GM12878 (cell line): ENCODE results near the gene PKNOX1. TPM values are rescaled to one million over a fixed set of nuclear protein-coding genes. Genes with fewer than 3 reads are reported as not detected.

Source experiments
- ATAC-seq: fragments of 200-7000 bp; cut with Tn5 transposase; 3 replicates; pipeline ENCODE4 v1.9.1; 2020; ENCODE audit warnings: mild to moderate bottlenecking, moderate library complexity
- BruUV-seq: library from RNA; stranded (reverse); fragments of 400-500 nt; replicated peaks from 2 replicates; lab custom pipeline; 2021; lab: Mats Ljungman, UMichigan
- CTCF ChIA-PET: fragments of 300-600 bp; sonication (Branson Sonifier 250); formaldehyde crosslinking; extraction: SDS; loops from one replicate; lab custom pipeline; 2021; ENCODE audit warnings: inconsistent platforms; lab: Yijun Ruan, JAX
- POLR2A ChIA-PET: fragments of 350-600 bp; formaldehyde crosslinking; extraction: SDS; loops from one replicate; lab custom pipeline; 2021; ENCODE audit warnings: inconsistent platforms; lab: Charles Lee
- RAD21 ChIA-PET: fragments of 300-600 bp; sonication (Branson Sonifier 250); formaldehyde crosslinking; loops from one replicate; lab custom pipeline; 2023; ENCODE audit warnings: antibody characterized with exemption; ENCODE audit not compliant: unreplicated experiment; lab: Charles Lee
- SMC1A ChIA-PET: fragments of 300-600 bp; sonication (Branson Sonifier 250); formaldehyde crosslinking; loops from one replicate; lab custom pipeline; 2023; ENCODE audit not compliant: unreplicated experiment, uncharacterized antibody; lab: Charles Lee
- DNase-seq: peaks from one replicate; pipeline ENCODE4 v3.0.0-alpha.2; 2011; ENCODE audit warnings: low read depth, low spot score
- FAIRE-seq: peaks from 3 replicates; lab custom pipeline; 2011; peaks lifted over from hg19 to GRCh38; lab: Jason Lieb, UNC
- H2AFZ ChIP-seq: 2 replicates; pipeline ENCODE4 v1.6.0; 2011; ENCODE audit warnings: low read depth, low read length, control low read depth; ENCODE audit not compliant: control insufficient read depth
- H3K27ac ChIP-seq: 2 replicates; pipeline ENCODE4 v1.5.1; 2011; ENCODE audit warnings: control low read depth; ENCODE audit not compliant: control insufficient read depth, insufficient read depth
- H3K27me3 ChIP-seq, 2 experiments: replicated peaks in 1 of 2; 2 replicates each; pipeline versions ENCODE4 v1.6.0 to v1.6.1; 2011; ENCODE audit warnings: low read length in 1 of 2; ENCODE audit not compliant: control insufficient read depth in 2 of 2, insufficient read depth in 2 of 2
- H3K36me3 ChIP-seq, 2 experiments: 2 replicates each; pipeline ENCODE4 v1.5.1; 2011; ENCODE audit warnings: low read length in 1 of 2; ENCODE audit not compliant: control insufficient read depth in 2 of 2, insufficient read depth in 2 of 2
- H3K4me1 ChIP-seq: 2 replicates; pipeline ENCODE4 v1.6.1; 2011; ENCODE audit warnings: mild to moderate bottlenecking, low read length, moderate library complexity, mixed read lengths; ENCODE audit not compliant: control insufficient read depth, insufficient read depth
- H3K4me2 ChIP-seq: 2 replicates; pipeline ENCODE4 v1.6.0; 2011; ENCODE audit warnings: control low read depth; ENCODE audit not compliant: control insufficient read depth, insufficient read depth
- H3K4me3 ChIP-seq: fragments of 200-600 bp; sonication (generic); 2 replicates; pipeline ENCODE4 v1.5.1; 2016
- H3K79me2 ChIP-seq: 2 replicates; pipeline ENCODE4 v1.6.0; 2011; ENCODE audit warnings: low read length; ENCODE audit not compliant: control insufficient read depth, insufficient read depth
- H3K9ac ChIP-seq: 2 replicates; pipeline ENCODE4 v1.8.0; 2011; ENCODE audit warnings: low read length, control low read depth, mixed read lengths; ENCODE audit not compliant: control insufficient read depth, insufficient read depth
- H3K9me3 ChIP-seq: replicated peaks from 3 replicates; pipeline ENCODE4 v1.5.1; 2011; ENCODE audit warnings: mild to moderate bottlenecking, low read length; ENCODE audit not compliant: control insufficient read depth, insufficient read depth
- H4K20me1 ChIP-seq: 2 replicates; pipeline ENCODE4 v1.6.0; 2011; ENCODE audit not compliant: control insufficient read depth, insufficient read depth
- ATF7 ChIP-seq: fragments of 450-650 bp; IDR thresholded peaks from 2 replicates; pipeline ENCODE4 v1.6.1; 2016; ENCODE audit warnings: low read depth, mild to moderate bottlenecking
- BCL11A ChIP-seq: IDR thresholded peaks from 2 replicates; pipeline ENCODE4 v1.6.1; 2011; ENCODE audit warnings: low read depth, low read length
- CBX5 ChIP-seq: sonication (generic); IDR thresholded peaks from 2 replicates; pipeline ENCODE4 v1.6.1; 2016; ENCODE audit warnings: low read depth, moderate library complexity, mild to moderate bottlenecking, inconsistent platforms
- CEBPZ ChIP-seq: fragments of 150-350 bp; IDR thresholded peaks from 2 replicates; pipeline ENCODE4 v1.6.1; 2016; ENCODE audit warnings: low read depth, low read length
- MTA3 ChIP-seq: IDR thresholded peaks from 2 replicates; pipeline ENCODE4 v1.6.1; 2012; ENCODE audit warnings: low read length, inconsistent platforms, borderline replicate concordance
- NBN ChIP-seq: fragments of 450-650 bp; IDR thresholded peaks from 2 replicates; pipeline ENCODE4 v1.6.1; 2016
- NFYB ChIP-seq: IDR thresholded peaks from 2 replicates; pipeline ENCODE4 v1.6.1; 2011; ENCODE audit warnings: low read depth, mild to moderate bottlenecking, low read length, improper control_type of control experiment, moderate library complexity; ENCODE audit not compliant: insufficient read depth
- NR2C2 ChIP-seq: IDR thresholded peaks from 2 replicates; pipeline ENCODE4 v1.6.1; 2011; ENCODE audit warnings: borderline replicate concordance, low read depth; ENCODE audit not compliant: control insufficient read depth, insufficient read length
- RAD51 ChIP-seq: fragments of 450-650 bp; IDR thresholded peaks from 2 replicates; pipeline ENCODE4 v1.6.1; 2016; ENCODE audit warnings: moderate library complexity, mild to moderate bottlenecking, inconsistent platforms
- SMAD5 ChIP-seq: IDR thresholded peaks from 2 replicates; pipeline ENCODE4 v1.6.1; 2016; ENCODE audit warnings: antibody characterized with exemption, low read depth
- SMC3 ChIP-seq: IDR thresholded peaks from 2 replicates; pipeline ENCODE4 v1.6.1; 2011; ENCODE audit warnings: low read length, improper control_type of control experiment, borderline replicate concordance
- ZNF384 ChIP-seq: IDR thresholded peaks from 2 replicates; pipeline ENCODE4 v1.6.1; 2012; ENCODE audit warnings: low read depth, mild to moderate bottlenecking, low read length, improper control_type of control experiment, borderline replicate concordance
- ZSCAN29 ChIP-seq: fragments of 450-650 bp; IDR thresholded peaks from 2 replicates; pipeline ENCODE4 v1.6.1; 2017; ENCODE audit warnings: mild to moderate bottlenecking, moderate library complexity
- WGBS: methylation state at CpG from one replicate; pipeline ENCODE4 v1.1.6; 2016; ENCODE audit warnings: low lambda C conversion rate; ENCODE audit not compliant: insufficient replicate concordance, insufficient coverage; ENCODE audit errors: missing lambda C conversion rate; 5-methylcytosine and 5-hydroxymethylcytosine counted together
- in situ Hi-C: fragments of 300-500 bp; cut with MboI; formaldehyde crosslinking; loops from 9 replicates; pipeline ENCODE4 v1.14.3; 2018; ENCODE audit warnings: mixed read lengths
- intact Hi-C: fragments of 100-400 bp; cut with micrococcal nuclease; formaldehyde crosslinking; loops from one replicate; pipeline ENCODE4 v1.14.2; 2022; ENCODE audit not compliant: unreplicated experiment
- polyA plus RNA-seq, 11 experiments: library from polyadenylated mRNA; depleted of rRNA in 4 of 11; unstranded in 6 of 11; stranded (reverse) in 5 of 11; fragments of >200 nt; fragmentation: Nextera tagmentation in 4 of 11; fragmentation: Illumina TruSeq in 1 of 11; extraction: Ambion mirVana in 4 of 11; extraction: Trizol in 1 of 11; gene quantifications; 1 replicate in 1 of 11; 2 replicates in 10 of 11; pipeline versions ENCODE4 v1.2.1 to v1.2.3, GENCODE V29; 2011 to 2016; ENCODE audit warnings: inconsistent platforms in 2 of 11, missing spikeins in 2 of 11, low read depth in 1 of 11
- total RNA-seq, 4 experiments: library from RNA; depleted of rRNA in 3 of 4; stranded (reverse); fragments of >200 nt in 3 of 4; fragmentation: Illumina TruSeq in 1 of 4; extraction: Trizol in 1 of 4; gene quantifications; 2 replicates each; pipeline versions ENCODE4 v1.2.1 to v1.2.3, GENCODE V29; 2013 to 2021

The PKNOX1 gene
- total and polyA plus RNA-seq, 10 of the 15 experiments (the other 5 are each of a cell fraction or from before 2014, with no cell fraction given) = 6.9 to 23.7 (median 13.2) TPM

GRCh38 chr21:43004926-43005325, 30.6 kb downstream of the PKNOX1 start:
- in situ Hi-C loops (no loop called here), intact Hi-C loops (no loop called here)
- WGBS = 85% methylated on average over 8 of the region's 8 CpGs
- CTCF ChIA-PET = no interaction called here
- no TSS peak for BruUV-seq
- RAD21 ChIA-PET = no interaction called here
- no peak for TF ChIP-seq SMAD5
- TF ChIP-seq ZNF384 = no peak
- TF ChIP-seq RAD51 = no peak
- no peak for TF ChIP-seq ZSCAN29
- TF ChIP-seq NFYB = no peak
- no peak overlapping the region for H3K4me3 ChIP-seq
- no peak overlapping the region for H3K9ac ChIP-seq
- H2AFZ ChIP-seq = no peak overlapping the region
- H3K27ac ChIP-seq = no peak overlapping the region
- ATAC-seq = no peak
- no peaks in the 10 kb centered on the region for H3K4me1 ChIP-seq
- H3K4me2 ChIP-seq = no peak overlapping the region
- H3K27me3 ChIP-seq = no peaks in the 10 kb centered on the region
- POLR2A ChIA-PET = interaction anchor here (0.9 kb wide), 1 partner anchor 28 kb away, joined by 8 read pairs; no protein-coding TSS in a partner anchor
- FAIRE-seq = no peak
- no peaks in the 10 kb centered on the region for H3K79me2 ChIP-seq
- peaks cover 4 to 11% of the 10 kb centered on the region in 2 experiments; a peak in 3 of 4 replicates for H3K36me3 ChIP-seq
- no peak for DNase-seq
- H3K9me3 ChIP-seq = peaks cover 2% of the 10 kb centered on the region; the same call in 1 of the 3 replicates
- no peaks in the 10 kb centered on the region; the same call in 1 of the 2 replicates for H4K20me1 ChIP-seq
- SMC1A ChIA-PET = no interaction called here

GRCh38 chr21:43005635-43006034, 31.3 kb downstream of the PKNOX1 start:
- Histone ChIP-seq H3K27ac (no peak overlapping the region), H3K4me2 (no peak overlapping the region), H3K36me3 (peaks cover 4 to 11% of the 10 kb centered on the region in 2 experiments; a peak in 3 of 4 replicates), H2AFZ (no peak overlapping the region), H3K79me2 (no peaks in the 10 kb centered on the region), H4K20me1 (no peaks in the 10 kb centered on the region; the same call in 1 of the 2 replicates), H3K27me3 (no peaks in the 10 kb centered on the region), H3K9me3 (no peaks in the 10 kb centered on the region; the same call in 2 of the 3 replicates)
- DNase-seq = no peak
- no TSS peak for BruUV-seq
- FAIRE-seq = no peak
- intact Hi-C loops = no loop called here
- ATAC-seq = no peak
- in situ Hi-C loops = no loop called here
- no peak for TF ChIP-seq BCL11A
- TF ChIP-seq CEBPZ = no peak
- no peak for TF ChIP-seq ATF7
- no peak for TF ChIP-seq CBX5
- TF ChIP-seq SMC3 = no peak
- TF ChIP-seq MTA3 = no peak
- TF ChIP-seq NR2C2 = no peak
- no peak for TF ChIP-seq NBN
- TF ChIP-seq, all 136 proteins: peak for 0
- Histone ChIP-seq H3K4me1 (no peaks in the 10 kb centered on the region), H3K4me3 (no peak overlapping the region), H3K9ac (no peak overlapping the region)
- RAD21 ChIA-PET = no interaction called here
- 75% methylated on average over 9 of the region's 9 CpGs for WGBS
- SMC1A ChIA-PET = no interaction called here
- CTCF ChIA-PET = interaction anchor here (0.6 kb wide), 1 partner anchor 16 kb away, joined by 3 read pairs; no protein-coding TSS in a partner anchor
- POLR2A ChIA-PET = interaction anchor here (0.9 kb wide), 1 partner anchor 29 kb away, joined by 8 read pairs; no protein-coding TSS in a partner anchor
